DMS153 (cell line): ENCODE data around the gene SLC6A17.

Experiments
- DNase-seq: peaks from one replicate; lab custom pipeline; 2025; lab: John Stamatoyannopoulos, UW

The SLC6A17 gene

GRCh38 chr1:110205156-110205555 is 54.9 kb downstream of the SLC6A17 start:
- DNase-seq, result no peak

DNA sequence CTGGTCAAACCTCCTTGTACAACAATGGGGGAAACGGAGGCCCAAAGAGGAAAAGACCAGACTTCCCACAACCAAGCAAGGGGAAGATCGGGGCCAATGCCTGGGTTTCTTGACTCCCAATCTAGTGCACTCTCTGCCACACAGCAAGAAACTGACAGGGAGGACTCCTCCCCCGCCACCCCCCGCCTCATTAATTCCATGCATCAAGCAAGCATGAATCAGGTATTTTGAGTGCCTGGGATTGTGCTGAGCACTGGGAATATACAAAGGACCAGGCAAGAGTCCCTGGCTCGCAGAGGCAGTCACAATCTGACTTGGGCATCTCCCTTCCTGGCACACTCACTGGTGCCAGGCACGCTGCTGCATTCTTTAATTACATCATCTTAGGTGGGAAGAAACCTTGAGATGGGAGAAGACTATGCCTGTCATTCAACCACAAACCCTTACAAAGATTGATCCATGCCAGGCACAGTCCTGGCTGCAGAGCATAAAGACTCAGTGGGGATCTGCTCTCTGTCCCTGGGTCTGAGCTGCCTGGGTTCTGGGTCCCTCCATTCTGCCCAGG is 55.4 kb downstream of the SLC6A17 start:
- no peak for DNase-seq

DNA sequence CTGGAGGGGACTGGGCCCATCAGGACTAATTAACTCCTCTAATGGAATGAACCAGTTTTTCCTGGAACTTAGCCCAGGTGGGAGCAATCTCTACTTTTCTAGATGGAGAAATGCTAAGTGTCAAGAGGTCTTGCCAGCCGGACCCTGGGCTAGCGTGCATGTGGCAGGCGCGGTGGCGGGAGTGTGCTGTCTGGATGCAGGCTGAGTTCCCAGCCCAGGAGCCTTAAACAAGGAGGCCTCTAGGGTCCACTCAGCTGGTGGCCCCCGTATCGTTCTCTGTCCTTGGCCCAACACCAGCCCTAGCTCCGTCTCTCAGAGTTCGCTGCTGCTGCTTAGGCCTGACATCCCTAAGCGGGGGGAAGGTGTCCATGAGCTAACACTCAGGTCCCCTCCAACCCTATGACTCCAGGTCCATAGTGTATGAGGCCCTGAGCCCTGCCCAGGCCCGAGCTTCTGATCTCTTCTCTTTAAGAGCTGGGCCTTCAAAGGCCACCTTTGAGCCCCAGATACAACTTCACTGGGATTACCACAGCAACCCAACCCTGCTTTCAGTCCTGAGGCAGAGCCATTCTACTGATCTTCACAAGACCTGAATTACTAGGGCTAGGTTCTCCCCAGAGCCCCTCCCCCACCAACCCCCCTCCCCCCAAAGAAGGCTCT is 56.1 kb downstream of the SLC6A17 start:
- DNase-seq, result no peak

DNA sequence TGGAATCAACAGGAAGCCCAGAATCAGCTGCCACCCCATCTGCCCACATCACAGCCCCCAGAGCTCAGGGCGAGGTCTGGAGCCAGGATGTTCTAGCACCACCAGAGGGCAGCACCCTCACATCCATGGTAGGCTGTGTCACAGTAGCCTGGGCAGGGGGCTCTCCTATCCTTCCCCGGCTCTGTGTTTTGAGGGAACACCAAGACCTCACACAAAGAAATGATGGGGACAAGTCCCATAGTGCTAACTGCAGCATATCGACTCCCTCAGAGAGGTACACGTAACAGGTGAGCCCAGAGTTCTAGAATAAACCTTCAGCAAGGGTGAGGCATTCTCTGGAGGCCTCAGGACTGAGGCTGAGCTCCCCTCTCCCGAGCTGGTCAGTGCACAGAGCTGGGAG is 57.5 kb downstream of the SLC6A17 start:
- DNase-seq, result peak; percentile 15

DNA sequence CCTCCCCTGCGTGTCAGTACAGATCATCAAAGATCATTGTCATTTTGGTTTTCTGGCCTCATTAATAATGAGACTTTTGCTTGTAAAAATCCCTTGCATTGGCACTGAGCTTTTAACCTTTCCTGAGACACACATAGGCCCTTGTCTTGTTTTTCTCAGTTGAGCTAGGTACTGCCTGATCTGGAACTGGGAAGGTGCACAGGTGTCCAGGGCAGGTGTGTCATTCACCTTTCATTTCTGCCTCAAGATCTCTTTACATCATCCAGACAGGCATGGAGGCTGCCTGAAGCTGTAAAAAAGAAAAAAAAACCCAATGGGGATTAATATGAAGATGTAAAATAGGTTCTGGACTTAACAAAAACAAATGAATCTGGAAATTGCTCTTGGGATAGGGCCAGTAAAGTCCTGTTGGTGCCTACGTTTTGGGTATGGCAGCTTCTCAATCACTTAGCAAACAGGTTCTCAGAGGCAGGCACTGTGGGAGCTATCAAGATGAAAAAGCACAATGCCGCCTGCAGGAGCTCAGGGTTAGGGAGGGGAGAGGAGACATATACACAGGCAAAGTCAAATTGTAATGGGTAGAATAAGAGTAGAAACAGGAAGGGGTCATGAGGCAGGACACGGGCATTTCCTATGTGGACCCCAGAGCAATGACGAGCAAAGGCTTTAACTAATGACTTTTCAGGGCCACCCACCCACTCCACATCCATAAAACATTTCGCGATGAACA is 58.8 kb downstream of the SLC6A17 start:
- DNase-seq, result peak; percentile 16

DNA sequence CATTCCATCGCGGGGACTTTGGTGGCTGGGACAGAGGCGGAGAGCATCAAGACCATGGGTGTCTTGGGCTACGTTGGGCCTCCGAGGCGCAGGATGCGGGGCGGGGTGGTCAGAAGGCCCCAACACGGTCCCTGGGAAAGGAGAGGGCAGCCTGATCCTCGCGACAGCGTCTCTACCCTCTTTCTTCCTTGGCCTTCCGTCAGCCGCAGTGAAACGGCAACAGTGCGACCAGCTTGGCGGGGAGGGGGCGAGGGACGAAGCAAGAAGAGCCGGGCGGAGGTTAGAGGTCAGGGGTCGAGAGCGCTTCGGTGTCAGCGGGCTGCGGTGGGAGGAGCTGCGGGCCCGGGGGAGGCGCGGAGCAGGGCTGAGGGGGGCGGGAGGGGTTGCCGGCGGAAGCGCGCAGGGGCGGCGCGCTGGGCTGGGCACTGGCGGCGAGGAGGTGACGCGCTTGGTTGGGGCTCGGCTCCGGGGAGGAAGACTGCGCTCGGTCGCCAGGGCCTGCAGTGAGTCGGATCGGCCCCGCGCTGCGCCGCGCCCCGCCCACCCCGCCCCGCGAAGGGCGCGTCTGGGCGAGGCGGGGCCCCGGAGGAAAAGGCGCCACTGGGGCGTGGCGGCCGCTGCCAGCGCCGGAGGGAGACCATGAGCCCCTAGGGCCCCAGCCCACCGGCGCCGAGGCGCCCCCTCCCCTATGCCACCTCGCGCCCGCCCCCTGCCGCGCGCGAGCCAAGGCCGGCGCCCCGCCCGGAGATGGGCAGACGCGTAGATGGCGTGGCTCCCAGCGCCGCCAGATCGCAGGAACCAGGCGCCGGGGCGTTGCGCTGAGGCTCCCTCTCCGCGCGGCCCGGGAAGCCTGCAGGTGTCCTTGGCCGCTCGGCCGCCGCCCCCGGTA is 59.7 kb downstream of the SLC6A17 start, which contains the start of gene KCNC4:
Gene KCNC4, plus strand, starts transcription at position 600 of the 889 bp plus-strand sequence. CDS start 1,186 bp downstream, outside the sequence.
- peak; percentile 83 for DNase-seq

DNA sequence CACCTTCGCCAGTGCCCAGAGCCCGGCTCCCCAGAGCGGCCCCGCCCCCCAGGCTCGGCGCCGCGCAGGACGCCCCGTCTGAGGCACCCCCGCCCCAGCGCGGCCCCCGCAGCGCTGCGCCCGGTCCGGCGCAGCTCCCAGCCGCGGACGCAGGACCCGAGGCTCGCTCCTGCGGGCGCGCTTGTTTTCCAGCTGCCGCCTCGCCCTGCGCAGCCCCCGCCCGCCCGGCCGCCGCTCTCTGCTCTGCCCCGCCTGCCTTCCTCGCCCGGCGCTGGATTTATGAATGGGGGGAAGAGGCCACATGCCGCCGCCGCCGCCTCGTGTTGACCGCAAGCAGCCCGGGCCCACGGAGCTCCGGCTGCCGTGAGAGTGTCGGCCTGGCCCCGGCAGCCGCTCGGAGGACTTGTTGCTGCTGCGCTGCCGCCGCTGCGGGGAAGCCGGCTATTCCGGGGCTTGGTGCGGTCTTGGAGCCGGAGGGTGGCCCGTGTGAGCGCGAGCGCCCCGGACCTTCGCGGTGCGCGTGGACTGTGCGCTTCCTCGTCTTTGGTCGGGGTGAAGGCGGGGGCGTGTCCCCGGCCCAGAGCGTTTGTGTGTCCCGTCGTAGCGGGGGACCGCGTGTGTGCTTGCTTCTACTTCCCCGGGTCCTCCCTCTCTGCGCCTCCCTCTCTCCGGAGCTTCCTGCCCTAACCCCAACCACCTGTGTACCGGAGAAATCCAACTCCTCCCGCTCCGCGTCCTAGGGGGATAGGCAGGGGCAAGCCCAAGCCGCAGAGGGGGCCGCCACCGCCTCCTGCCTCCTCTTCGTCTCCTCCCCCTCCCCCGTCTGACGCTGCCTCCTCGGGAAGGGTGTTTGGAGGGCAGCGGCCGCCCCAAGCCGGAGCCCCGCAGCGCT is 60.6 kb downstream of the SLC6A17 start:
- no peak for DNase-seq

DNA sequence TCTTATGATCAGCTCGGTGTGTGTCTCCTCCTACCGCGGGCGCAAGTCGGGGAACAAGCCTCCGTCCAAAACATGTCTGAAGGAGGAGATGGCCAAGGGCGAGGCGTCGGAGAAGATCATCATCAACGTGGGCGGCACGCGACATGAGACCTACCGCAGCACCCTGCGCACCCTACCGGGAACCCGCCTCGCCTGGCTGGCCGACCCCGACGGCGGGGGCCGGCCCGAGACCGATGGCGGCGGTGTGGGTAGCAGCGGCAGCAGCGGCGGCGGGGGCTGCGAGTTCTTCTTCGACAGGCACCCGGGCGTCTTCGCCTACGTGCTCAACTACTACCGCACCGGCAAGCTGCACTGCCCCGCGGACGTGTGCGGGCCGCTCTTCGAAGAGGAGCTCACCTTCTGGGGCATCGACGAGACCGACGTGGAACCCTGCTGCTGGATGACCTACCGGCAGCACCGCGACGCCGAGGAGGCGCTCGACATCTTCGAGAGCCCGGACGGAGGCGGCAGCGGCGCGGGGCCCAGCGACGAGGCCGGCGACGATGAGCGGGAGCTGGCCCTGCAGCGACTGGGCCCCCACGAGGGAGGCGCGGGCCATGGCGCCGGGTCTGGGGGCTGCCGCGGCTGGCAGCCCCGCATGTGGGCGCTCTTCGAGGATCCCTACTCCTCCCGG is 61.3 kb downstream of the SLC6A17 start:
- no peak for DNase-seq

GRCh38 chr1:110212169-110213142 is 62.2 kb downstream of the SLC6A17 start:
- no peak for DNase-seq

DNA sequence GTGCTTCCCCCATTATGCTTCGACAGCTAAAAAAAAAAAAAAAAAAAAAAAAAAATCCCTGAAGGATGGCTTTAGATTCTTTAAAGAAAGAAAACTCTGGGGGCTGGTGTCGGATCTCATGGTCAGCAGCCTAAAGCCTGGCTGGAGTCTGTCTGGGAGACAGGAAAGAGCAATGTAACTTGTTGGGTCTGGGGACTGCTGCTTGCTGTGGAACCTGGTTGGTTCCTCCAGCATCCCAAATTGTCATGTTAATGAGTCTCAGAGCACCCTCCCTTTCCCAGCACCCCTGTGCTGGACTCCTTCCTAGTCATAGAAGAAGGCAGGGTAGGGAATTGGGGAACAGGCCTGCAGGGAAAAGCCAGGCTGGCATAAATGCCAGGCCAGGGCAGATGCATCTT is 62.8 kb downstream of the SLC6A17 start:
- no peak for DNase-seq

GRCh38 chr1:110214454-110215404 is 64.4 kb downstream of the SLC6A17 start:
- DNase-seq, result no peak

DNA sequence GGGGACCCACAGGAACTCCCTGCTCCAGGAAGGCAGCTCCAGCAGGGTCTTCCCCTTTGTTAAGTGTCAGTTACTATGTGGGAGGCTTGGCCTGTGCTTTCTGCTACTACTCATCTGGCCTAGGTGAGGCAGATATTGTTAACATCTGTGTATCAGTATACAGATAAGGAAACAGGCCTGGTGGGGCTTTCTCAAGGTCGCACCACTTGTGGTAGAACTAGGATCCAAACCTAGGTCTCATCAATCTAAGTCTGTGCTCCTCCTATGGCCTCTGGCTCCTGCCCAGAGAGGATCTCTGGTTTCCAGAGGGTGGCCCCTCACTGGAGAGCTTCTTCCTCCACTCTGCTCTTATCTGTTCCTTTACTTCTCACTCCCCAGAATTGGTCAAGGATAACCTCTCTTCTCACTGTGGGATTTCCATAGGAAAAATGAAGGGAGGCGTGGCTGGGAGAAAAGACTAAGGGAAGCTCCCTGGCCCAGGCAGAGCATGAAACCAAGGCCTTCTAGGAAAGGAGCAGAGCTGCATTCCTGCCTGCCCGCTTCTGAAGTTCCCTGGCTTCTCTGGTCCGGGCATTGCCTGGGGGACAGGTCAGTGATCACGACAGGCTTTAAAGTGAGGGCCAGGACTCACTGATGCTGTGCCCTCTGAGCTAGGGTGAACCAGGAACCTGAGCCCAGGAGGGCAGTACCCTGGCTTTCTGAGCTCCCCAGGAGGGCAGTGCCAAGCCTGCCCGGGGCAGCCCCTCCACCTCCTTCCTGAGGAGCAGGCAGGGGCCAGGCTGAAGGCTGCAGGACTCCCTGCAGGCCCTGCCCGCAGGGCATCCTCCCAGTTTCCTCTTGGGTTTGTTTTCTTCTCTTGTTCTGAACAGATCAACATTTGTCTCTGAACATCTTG is 65.6 kb downstream of the SLC6A17 start:
- no peak for DNase-seq

GRCh38 chr1:110216844-110217444 is 66.7 kb downstream of the SLC6A17 start:
- no peak for DNase-seq

GRCh38 chr1:110218137-110218536 is 67.8 kb downstream of the SLC6A17 start:
- DNase-seq, result no peak

DNA sequence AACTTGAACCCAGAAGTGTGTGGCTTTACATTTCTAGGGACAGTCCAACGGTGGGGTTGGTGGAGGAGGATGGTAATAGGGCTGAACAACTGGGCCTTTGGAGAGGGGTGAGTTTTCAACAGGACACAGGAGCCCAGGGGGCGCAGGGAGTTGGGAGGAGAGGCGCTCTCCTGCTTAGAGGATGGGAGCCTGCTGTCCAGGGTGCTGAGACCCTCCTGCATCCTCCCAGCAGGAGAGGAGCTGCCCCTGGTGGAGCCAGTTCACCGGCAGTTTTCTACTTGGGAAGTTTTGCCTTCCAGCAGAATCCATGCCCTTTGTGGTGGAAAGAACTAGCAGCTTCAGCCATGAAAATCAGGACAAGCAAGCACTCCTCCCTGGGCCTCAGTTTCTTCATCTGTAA is 68.4 kb downstream of the SLC6A17 start:
- DNase-seq, result no peak

- DNase-seq, result no peak
These were observed 70.0 kb downstream of the SLC6A17 start for GRCh38 chr1:110220324-110220723.

DNA sequence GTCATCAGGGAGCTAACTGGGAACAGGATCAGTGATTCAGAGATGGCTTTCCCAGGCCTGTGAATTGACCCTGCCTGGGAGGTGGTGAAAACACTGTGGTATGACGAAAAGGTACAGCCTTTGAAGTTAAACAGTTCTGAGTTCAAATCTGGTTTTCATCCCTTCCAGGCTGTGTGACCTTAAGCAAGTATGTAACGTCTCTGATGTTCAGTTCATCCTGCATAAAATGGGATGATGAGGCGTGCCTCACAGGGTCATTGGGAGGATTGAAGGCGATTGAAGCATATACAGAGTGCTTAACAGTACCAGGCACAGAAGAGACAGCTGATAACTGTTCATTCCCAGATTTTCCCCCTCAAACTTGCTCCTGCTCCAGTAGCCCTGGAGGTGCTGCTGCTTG is 70.8 kb downstream of the SLC6A17 start:
- no peak for DNase-seq
